ENCODE results near the gene MLKL.
A peak's percentile ranks its signal among the peaks of the same experiment; 100 is the strongest.
"Not testable (repeated sequence)": the region's sequence is repeated elsewhere in the genome, so short reads cannot be mapped to it uniquely, and the experiment has no call there.

The MLKL gene

DNA sequence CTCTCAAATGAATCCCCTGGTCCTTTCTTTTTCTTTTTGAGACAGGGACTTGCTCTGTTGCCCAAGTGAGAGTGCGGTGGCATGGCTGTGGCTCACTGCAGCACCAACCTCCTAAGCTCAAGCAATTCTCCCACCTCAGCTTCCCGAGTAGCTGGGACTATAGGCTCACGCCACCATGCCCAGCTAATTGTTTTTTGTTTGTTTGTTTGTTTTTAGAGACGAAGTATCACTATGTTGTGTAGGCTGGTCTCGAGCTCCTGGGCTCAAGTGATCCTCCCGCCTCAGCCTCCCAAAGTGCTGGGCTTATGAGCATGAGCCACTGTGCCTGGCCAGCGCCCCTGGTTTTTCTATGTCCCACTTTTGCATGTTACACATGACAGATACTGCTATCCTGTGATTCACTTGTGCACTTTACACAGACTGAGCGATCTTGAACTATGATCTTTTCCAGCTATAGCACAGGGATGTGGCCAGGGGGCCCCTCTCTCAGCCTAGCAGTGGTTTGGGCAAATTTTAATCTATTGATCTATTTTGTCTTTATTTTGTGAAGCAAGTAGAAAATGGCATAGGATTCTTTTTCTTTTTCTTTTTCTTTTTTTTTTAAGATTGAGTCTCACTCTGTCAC, 31.3 kb upstream of the MLKL start:
- no peak for DNase-seq

DNA sequence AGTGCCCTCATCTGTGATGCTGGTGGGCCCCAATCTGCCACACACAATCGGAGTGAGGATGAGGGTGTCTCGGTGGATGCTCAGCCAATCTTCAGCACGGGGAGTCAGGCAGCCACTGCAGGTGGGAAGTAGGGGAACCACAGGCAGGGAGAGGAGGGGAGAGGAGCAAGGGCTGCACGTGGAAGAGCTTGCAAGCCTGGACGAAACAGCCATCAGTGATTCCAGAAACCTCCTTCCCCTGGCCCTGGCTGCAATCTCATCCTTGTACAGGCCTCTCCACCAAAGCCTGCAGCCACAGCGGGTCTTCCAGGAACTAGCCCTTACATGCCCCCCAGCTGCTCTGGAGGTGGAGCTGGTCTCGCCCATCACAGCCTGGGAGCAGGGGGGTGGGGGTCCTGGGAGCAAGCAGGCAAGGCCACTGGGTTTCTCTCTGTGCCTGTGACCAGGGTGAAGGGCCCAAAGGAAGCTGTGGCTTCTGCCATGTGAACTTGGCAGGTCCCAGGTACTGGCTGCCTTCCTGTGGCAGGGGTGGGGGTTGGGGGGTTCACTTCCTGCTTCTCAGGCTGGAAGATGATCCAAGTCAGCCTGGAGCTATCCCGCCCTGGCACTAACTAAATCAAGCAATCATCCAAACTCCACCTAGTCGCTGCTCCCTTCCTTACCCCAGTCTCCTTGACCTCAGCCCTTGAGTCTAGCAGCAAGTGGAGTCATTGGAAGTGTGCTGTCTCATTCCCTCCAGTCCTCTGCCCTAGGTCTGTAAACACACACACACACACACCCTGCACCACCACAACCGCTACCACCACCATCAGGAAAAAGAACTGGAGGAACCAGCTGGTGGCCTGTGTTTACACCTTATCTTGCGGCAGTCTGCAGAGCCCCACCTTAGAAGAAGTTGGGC, 29.4 kb upstream of the MLKL start:
- no peak for DNase-seq

DNA sequence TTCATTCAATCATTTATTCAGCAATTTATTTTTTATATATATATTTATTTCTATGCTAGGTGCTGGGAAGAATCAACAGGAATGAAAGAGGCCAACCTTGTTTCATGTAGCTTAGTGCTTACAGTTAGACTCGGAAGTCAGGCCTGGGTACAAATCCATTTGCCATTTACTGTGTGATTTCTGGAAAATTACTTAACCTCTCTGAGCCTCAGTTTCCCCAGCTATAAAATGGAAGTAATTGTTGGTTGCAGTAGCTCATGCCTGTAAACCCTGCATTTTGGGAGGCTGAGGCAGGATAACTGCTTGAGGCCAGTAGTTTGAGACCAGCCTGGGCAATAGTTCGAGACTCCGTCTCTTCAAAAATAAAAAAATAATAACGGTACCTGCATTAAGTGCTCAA, 27.2 kb upstream of the MLKL start:
- DNase-seq: no peak

DNA sequence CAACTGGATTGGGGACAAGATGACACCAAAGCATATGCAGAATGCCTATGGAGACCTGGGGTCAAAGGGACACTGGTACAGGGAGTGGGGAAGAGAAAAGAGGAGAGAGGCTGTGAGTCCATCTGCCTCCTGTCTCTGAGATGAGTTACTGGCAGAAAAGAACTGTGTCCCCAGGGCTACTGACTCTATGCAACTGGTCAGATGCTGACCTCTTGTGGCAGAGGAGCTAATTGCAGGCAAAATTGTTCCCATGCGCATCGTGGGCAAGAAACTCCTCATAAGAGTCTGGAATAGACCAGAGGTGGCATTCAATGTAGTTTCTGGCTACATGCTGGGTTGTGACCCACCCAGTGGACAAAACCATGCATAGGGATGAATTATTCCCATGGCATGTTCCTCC, 26.1 kb upstream of the MLKL start:
- peak in 1 of 2 donors; percentile 17 for DNase-seq

DNA sequence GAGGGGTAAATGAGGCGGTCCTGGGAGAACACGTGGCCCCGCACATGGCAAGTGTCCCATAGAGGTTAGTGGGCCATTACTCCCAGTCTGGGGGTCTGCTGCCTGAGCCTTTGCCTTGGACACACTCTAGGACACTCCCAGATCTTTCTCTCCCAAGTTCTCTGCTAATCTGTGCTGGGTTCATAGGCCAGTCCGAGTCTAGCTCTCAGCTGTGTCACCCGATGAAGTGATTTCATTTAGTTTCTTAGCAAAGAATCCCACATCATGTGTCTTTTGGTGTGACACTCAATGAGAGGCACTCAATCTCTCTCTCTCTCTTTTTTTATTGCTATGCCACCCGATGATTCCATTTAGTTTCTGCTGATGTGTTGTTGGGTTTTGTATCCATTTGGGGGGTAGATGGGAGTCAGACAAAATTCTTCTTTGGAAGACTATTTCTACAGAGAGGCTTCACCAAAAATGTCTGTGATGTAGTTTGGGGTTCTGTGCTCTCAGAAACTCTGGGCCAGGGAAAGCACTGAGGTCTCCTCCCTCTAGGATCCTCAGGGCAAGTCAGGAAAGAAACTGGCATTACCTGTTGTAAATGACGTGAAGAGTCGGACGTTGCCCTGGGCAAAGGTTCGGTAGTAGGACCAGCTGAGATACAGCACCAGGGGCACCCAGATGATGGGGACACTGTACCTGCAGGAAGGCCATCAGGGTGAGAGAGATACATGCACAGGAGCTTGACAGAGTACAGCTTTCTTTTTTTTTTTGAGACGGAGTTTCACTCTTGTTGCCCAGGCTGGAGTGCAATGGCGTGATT, 25.2 kb upstream of the MLKL start:
- DNase-seq: no peak

DNA sequence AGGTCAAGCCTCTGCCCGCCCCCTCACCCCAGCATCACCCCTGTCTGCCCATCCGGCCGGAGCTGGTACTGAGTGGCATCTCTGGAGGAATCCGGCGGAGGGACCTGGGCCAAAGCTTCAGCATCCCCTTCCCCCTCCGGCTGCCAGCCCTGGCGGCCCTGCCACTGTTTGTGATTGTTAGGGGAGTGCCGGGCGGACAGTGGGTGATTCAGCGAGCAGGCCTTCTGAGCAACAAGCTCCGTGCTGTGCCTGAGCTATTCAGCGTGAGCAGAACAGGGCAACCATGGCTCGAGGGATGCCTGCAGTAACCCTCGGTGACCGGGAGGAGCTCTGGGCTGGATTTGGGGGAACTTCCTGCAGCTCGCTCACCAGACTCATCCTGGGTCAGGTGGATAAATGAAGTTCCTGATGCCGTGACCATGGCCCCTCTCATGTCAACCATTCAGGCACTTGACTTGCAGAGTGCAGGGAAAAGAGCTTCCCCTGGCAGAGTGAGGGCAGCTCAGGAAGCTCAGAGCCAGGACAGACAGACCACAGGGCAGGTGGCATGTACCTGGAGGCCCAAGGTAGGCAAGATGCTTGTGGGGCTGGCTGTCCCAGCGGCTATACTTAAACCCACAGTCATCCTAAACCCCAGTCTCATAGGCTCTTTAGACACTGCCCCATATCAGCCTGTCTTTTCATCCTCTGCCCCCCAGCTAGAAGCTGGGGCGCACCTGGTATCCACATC, 24.3 kb upstream of the MLKL start:
- DNase-seq: no peak

DNA sequence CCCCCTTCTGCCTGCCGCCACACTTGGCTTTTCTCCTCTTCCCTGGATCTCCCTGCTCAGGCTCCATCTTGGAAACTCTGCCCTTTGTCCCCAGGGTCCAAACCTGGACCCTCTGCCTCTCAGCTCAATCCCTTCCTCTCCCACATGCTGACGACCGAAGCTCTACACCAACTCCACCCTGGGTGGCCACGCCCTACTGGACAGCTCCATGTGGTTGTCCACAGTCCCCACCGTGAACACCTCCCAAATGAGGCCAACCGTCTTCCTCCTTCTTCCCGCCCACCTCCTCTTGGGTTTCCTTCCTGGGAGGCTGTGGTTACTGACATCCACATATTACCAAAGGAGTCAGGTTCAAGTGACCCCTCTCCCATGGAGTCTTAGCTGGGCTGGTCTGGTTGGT, 22.6 kb upstream of the MLKL start:
- no peak for DNase-seq

DNA sequence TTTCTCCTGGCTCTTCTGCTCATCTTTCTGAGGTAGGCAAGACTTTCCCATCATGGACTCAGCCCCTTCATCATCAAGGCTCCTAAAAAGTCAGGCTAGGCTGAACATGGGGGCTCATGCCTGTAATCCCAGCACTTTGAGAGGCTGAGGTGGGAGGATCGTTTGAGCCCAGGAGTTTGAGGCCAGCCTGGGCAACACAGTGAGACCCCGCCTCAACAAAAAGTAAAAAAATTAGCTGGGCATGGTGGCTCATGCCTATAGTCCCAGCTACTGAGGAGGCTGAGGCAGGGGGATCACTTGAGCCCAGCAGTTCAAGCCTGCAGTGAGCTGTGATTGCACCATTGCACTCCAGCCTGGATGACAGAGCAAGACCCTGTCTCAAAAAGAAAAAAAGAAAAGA, 21.5 kb upstream of the MLKL start:
- DNase-seq: not testable (repeated sequence)

DNA sequence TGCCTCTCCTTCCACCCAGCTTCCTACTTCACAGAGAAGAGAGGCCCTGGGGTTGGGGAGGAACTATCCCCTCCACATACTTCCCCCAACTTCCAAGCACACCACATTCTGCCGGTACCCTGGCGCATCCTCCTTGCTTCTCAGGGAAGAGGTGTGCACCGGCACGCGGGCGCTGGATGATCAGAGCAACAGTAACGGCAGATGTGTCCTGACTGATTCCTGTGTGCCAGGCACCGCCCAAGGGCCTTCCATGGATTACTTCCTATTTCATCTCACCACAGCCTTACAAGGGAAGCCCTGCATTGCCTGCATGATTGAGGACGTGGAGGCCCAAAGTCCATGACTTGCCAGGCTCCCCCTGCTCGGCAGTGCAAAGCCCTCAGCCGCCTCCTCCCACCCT, 21.1 kb upstream of the MLKL start:
- no peak for DNase-seq

DNA sequence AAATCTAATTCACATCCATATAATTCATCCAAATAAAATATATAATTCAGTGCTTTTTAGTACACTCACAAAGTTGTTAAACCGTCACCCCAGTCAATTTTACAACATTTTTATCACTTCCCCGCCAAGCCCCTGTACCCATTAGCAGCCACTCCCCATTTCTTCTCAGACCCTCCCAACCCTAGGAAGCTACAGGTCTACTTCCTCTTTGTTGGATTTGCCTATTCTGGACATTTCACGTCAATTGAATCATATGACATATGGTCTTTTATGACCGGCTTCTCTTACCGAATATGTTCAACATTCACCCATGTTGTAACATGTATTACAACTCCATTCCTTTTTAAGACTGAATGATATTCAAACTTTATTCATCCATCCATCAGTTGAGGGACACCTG, 19.9 kb upstream of the MLKL start:
- DNase-seq: no peak

DNA sequence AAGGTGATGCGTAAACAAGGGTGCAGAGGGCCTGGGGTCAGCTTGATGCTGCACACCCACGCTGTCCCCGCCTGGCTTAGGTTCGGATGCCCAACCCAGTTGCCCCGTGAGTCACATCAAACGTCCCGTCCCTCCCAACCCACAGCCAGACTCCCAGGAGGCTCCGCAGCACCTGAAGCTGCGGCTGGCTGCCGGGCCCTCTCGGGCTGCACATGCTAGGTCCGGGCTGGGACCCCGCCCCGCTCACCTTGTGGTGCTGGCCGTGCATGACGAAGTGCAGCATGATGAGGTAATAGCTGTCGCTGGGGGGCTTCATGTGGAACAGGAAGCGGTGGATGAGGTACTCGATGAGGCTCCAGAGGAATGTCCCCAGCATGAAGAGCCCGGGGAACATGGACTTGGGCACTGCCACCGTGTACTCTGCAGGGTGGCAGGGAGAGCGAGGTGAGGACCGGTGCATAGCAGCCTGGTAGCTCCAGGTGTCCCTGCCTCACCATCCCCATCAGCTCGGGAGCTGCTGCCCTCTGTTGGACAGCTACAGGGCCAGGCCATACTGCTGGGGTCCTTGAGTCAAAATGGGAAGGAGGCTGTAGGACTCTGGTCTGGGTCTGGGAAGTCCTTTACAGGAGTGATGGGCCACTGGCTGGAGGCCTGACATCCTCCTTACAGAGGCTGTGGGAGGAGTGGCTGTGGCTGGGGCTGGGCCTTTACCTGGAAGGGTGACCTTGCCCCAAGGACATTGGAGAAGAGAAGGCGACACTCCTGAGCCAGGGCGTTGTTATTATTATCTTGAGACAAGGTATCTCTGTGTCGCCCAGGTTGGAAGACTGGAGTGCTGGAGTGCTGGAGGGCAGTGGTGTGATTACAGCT, 18.3 kb upstream of the MLKL start:
- DNase-seq: no peak

DNA sequence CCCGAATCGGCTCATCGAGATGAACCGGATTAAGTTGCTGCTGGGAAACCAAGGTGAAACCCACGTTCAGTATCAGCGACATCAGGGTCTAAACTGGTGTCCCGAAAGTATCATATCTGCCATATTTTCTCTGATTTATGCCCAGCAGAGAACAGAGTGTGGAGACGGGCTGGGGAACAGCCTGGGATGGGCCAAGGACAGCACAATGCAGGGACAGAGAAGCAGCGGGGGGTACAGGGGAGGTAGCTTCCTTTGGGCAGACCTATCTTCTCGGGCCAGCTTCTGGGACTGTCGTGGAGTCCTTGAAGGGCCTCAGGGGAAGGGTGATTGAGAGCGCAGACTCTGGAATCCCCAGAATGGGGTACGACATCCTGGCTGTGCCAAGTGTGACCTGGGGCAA, 17.5 kb upstream of the MLKL start:
- no peak for DNase-seq

DNA sequence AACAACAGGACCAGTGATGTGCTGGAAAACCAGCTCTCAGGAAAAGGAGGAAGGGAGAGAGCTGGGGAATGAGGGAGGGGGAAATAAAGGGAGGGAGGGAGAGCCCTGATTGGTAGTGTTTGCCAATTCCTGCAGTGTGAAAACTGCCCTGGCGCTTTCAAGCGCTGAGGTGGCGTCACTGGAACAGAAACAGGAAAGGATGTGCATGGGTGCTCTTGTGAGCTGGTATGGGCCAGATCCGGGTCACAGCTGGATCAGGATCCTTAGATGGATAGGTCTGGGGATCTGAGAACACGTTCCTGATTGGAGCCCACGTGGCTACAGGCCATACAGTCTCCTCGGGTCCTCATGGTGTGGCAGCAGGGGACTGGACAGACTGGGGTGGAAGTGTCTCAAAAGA, 16.7 kb upstream of the MLKL start:
- DNase-seq: no peak

DNA sequence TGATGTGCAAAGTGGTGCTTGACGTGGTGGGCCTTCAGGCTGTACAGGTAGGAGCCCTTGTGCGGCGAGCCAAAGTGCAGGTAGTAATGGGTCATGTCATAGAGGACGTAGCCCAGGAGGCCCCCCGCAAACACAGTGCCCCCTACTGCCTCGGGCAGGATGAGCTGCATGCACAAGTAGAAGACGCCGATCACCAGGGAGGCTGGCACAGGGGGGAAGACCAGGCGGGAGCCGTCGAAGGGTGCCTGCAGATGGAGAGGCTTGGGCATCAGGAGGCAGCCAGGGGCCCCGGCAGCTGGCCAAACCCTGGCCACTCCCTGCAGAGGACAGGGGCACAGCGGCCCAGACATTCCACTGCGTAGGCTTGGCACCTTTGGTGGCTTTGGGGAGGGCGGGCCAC, 15.7 kb upstream of the MLKL start:
- no peak for DNase-seq

DNA sequence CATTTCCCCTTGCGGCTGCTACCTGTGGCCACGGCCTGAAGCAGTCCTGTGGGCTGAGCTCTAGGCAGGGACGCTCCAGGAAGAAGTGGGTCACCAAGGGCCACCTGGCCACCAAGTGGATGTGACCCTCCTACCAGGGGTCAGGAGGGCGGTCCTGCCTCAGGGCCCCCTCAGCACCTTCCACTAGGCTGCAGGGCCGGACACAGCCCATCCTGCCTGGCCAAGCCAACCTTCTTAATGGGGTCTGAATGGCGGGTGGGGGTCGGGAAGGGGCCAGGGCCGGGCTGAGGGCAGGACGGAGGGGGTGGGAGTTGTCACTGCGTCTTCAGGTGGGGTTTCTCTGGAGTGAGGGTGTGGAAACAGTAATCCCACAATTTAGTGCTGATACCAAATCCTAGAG, 13.2 kb upstream of the MLKL start:
- DNase-seq: no peak

DNA sequence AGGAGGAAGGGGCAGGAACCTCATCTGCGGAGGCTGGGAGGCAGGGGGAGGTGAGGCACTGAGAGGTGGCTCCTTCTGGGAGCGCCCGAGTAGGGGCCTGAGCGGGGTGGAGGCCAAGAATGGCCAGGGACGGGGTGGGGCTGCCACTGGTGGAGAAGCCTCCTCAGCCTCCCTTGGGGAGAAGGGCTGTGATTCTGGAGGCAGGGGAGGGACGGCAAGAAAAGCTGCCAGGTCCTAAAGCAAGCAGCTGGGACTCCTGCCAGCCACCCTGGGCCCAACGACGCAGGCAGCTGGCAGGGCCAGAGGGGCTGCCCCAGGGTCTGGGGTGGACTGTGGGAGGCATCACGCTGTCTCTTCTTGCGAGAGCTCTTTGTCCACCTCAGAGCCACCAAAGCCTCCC, 12.7 kb upstream of the MLKL start:
- no peak for DNase-seq

DNA sequence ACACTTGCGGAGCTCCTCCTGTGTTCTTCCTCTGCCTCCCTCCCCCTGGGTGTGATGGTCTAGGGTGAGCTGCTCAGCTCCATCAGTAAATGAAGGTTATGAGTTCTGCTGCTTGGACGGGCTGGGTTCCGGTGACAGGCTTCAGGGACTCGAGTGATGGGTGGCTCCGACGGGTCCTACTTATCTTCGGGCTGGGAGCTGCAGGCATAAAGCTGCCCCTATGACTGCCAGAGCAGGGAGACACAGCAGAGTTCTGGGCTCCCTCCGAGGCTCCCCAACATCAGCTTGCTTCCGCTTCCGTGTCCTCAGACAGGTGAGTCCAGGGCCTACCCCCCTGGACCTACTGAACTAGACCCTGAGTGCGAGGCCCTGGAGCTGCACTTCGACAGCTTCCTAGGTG, 11.3 kb upstream of the MLKL start:
- DNase-seq: no peak

DNA sequence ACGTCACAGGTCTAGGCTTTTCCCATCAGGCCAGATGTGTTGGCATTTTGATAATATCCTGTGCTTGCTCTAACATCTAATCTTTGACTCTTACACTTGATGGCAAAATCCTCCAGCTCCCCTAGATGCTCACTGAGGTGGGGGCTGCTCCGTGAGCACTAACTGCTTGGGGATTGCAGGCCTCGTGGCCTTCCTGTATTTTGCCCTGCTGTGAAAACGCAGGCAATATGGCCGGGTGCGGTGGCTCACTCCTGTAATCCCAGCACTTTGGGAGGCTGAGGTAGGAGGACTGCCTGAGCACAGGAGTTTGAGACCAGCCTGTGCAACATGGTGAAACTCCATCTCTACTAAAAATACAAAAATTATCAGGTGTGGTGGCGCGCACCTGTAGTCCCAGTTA, 9.7 kb upstream of the MLKL start:
- no peak for DNase-seq

DNA sequence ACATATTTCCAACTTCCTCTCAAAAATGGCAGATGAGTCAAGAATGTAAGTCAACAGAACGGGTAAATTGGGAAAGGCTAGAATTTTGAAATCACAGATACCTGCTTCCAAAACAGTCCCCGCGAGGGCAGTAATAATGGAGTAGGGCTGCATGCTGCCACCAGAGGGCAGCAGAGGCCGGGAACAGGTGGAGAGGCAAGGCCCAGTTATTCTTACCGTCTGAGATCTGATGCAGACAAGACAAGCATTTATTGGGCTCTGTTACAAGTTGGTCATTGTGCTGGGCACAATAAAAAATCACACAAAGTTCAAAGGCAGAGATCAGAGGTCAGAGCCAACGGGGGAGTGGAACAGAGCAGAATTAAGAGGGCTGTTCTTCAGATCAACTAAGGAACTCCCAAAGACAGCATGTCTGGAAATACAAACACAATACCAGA, 8.8 kb upstream of the MLKL start:
- peak; percentile 75 to 85 for DNase-seq

DNA sequence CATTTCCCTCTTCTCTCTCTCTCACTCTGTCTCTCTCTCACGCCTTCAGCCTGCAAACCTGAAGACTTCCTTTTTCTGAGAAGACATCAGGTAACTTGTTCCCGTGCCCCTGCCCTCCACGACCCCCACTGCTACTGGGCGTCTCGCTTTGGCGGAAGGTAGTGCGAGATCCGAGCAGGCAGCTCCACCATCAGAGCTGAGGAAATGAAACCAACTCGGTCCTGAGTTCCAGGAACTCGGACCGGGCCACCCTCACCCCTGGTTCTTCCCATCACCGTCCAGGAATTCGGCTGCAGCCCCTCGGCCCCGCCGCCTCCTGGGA, 585 bp downstream of the MLKL start:
- peak in 1 of 2 donors; percentile 26 for DNase-seq

DNA sequence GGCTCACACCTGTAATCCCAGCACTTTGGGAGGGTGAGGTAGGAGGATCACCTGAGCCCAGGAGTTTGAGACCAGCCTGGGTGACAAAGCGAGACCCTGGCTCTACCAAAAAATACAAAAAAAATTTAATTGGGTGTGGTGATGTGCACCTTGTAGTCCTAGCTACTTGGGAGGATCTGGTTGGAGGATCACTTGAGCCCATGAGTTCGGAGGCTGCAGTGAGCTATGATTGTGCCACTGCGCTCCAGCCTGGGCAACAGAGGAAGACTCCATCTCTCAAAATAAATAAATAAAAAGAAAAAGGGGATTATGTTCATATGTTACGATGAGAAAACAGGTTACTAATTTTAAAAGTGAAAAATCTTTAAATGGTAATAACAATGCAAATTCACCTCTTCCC, 996 bp downstream of the MLKL start:
- no peak for DNase-seq

DNA sequence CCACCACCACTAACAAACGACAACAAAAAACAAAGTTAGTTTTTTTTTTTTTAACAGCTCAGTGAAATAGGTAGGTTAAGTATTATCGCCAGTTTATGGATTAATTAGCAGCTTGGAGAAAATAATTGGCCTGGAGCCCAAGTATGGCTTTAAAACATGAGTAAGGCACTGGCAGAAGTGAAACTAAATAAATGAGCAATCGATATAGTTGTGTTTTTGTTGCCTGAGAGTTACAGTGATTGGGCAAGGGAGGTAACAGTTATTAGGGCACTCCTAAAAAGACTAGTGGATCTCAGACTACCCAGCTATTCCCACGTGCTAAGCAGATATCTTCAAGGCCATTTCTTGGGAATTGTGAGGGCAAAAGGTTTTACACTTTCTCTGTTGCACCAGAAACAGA, 2.4 kb downstream of the MLKL start:
- no peak for DNase-seq

Data from activated CD4-positive, alpha-beta T cell treated with anti-CD3 and anti-CD28 coated beads for 4 hours (primary cell).